ENCODE data around the gene PRIM2.
"Not testable (repeated sequence)": the region's sequence is repeated elsewhere in the genome, so short reads cannot be mapped to it uniquely, and the experiment has no call there.

DNA sequence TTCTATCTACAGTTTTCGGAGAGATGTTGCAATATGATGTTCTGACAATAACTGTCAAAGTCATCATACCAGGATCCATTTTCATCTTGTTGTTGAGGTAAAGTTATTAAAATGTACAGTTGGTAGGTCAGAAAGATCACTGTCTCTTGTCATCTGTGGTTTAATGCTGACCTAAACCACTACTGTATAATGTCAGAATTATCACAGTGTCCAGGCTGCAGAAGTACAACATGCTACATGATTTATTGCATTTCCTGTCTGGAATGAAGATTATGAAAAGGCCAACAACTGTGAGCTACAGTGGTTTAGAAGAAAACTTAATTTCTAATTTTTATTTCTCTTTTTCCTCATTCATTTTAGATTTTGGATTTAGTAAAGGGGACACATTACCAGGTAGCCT lies 314.3 kb downstream of the PRIM2 start:
- TF ChIP-seq, protein P1, sequence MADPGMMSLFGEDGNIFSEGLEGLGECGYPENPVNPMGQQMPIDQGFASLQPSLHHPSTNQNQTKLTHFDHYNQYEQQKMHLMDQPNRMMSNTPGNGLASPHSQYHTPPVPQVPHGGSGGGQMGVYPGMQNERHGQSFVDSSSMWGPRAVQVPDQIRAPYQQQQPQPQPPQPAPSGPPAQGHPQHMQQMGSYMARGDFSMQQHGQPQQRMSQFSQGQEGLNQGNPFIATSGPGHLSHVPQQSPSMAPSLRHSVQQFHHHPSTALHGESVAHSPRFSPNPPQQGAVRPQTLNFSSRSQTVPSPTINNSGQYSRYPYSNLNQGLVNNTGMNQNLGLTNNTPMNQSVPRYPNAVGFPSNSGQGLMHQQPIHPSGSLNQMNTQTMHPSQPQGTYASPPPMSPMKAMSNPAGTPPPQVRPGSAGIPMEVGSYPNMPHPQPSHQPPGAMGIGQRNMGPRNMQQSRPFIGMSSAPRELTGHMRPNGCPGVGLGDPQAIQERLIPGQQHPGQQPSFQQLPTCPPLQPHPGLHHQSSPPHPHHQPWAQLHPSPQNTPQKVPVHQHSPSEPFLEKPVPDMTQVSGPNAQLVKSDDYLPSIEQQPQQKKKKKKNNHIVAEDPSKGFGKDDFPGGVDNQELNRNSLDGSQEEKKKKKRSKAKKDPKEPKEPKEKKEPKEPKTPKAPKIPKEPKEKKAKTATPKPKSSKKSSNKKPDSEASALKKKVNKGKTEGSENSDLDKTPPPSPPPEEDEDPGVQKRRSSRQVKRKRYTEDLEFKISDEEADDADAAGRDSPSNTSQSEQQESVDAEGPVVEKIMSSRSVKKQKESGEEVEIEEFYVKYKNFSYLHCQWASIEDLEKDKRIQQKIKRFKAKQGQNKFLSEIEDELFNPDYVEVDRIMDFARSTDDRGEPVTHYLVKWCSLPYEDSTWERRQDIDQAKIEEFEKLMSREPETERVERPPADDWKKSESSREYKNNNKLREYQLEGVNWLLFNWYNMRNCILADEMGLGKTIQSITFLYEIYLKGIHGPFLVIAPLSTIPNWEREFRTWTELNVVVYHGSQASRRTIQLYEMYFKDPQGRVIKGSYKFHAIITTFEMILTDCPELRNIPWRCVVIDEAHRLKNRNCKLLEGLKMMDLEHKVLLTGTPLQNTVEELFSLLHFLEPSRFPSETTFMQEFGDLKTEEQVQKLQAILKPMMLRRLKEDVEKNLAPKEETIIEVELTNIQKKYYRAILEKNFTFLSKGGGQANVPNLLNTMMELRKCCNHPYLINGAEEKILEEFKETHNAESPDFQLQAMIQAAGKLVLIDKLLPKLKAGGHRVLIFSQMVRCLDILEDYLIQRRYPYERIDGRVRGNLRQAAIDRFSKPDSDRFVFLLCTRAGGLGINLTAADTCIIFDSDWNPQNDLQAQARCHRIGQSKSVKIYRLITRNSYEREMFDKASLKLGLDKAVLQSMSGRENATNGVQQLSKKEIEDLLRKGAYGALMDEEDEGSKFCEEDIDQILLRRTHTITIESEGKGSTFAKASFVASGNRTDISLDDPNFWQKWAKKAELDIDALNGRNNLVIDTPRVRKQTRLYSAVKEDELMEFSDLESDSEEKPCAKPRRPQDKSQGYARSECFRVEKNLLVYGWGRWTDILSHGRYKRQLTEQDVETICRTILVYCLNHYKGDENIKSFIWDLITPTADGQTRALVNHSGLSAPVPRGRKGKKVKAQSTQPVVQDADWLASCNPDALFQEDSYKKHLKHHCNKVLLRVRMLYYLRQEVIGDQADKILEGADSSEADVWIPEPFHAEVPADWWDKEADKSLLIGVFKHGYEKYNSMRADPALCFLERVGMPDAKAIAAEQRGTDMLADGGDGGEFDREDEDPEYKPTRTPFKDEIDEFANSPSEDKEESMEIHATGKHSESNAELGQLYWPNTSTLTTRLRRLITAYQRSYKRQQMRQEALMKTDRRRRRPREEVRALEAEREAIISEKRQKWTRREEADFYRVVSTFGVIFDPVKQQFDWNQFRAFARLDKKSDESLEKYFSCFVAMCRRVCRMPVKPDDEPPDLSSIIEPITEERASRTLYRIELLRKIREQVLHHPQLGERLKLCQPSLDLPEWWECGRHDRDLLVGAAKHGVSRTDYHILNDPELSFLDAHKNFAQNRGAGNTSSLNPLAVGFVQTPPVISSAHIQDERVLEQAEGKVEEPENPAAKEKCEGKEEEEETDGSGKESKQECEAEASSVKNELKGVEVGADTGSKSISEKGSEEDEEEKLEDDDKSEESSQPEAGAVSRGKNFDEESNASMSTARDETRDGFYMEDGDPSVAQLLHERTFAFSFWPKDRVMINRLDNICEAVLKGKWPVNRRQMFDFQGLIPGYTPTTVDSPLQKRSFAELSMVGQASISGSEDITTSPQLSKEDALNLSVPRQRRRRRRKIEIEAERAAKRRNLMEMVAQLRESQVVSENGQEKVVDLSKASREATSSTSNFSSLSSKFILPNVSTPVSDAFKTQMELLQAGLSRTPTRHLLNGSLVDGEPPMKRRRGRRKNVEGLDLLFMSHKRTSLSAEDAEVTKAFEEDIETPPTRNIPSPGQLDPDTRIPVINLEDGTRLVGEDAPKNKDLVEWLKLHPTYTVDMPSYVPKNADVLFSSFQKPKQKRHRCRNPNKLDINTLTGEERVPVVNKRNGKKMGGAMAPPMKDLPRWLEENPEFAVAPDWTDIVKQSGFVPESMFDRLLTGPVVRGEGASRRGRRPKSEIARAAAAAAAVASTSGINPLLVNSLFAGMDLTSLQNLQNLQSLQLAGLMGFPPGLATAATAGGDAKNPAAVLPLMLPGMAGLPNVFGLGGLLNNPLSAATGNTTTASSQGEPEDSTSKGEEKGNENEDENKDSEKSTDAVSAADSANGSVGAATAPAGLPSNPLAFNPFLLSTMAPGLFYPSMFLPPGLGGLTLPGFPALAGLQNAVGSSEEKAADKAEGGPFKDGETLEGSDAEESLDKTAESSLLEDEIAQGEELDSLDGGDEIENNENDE (IDR thresholded peaks at IDR 0.05; ENCODE audit: low read depth, low read length): not testable (repeated sequence)
- TF ChIP-seq POLR2A (conservative IDR thresholded peaks at IDR 0.05); ZNF583 (CRISPR knock-in tag; IDR thresholded peaks at IDR 0.05); MTA2 (IDR thresholded peaks at IDR 0.05; ENCODE audit: low read depth): not testable (repeated sequence)
- TF ChIP-seq, protein P2, sequence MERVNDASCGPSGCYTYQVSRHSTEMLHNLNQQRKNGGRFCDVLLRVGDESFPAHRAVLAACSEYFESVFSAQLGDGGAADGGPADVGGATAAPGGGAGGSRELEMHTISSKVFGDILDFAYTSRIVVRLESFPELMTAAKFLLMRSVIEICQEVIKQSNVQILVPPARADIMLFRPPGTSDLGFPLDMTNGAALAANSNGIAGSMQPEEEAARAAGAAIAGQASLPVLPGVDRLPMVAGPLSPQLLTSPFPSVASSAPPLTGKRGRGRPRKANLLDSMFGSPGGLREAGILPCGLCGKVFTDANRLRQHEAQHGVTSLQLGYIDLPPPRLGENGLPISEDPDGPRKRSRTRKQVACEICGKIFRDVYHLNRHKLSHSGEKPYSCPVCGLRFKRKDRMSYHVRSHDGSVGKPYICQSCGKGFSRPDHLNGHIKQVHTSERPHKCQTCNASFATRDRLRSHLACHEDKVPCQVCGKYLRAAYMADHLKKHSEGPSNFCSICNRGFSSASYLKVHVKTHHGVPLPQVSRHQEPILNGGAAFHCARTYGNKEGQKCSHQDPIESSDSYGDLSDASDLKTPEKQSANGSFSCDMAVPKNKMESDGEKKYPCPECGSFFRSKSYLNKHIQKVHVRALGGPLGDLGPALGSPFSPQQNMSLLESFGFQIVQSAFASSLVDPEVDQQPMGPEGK (CRISPR knock-in tag; IDR thresholded peaks at IDR 0.05; ENCODE audit: borderline replicate concordance): not testable (repeated sequence)
- TF ChIP-seq, protein P3, sequence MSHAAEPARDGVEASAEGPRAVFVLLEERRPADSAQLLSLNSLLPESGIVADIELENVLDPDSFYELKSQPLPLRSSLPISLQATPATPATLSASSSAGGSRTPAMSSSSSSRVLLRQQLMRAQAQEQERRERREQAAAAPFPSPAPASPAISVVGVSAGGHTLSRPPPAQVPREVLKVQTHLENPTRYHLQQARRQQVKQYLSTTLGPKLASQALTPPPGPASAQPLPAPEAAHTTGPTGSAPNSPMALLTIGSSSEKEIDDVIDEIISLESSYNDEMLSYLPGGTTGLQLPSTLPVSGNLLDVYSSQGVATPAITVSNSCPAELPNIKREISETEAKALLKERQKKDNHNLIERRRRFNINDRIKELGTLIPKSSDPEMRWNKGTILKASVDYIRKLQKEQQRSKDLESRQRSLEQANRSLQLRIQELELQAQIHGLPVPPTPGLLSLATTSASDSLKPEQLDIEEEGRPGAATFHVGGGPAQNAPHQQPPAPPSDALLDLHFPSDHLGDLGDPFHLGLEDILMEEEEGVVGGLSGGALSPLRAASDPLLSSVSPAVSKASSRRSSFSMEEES (CRISPR knock-in tag; IDR thresholded peaks at IDR 0.05): not testable (repeated sequence)
